GM21381 (cell line): ENCODE data around the gene DTX3.
"Not testable (repeated sequence)": the region's sequence is repeated elsewhere in the genome, so short reads cannot be mapped to it uniquely, and the experiment has no call there.

Experiments
- ATAC-seq: cut with Tn5 transposase; IDR thresholded peaks from one replicate; pipeline ENCODE4 v1.9.1; 2021; ENCODE audit warnings: mild to moderate bottlenecking, moderate library complexity; ENCODE audit not compliant: unreplicated experiment

Gene DTX3

DNA sequence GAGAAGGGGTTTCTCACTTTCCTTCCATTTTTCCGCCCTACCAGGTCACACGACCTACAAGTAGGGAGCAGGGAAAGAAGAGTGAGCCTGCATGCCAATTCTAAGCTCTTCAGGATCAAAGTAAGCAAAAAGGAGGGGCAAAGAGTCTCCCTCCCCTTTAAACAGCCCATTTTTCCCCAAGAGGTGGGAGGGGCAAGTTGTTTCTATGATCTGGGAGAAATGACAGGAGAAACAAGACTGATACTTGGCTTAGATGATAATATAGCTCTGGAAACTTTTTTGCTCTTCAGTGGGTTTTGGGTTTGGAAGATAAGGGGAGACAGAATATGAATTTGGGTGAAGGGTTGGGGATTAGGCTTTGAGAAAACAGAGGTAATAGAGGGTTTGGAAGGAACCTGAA lies 1.8 kb downstream of the DTX3 start:
- no peak for ATAC-seq

DNA sequence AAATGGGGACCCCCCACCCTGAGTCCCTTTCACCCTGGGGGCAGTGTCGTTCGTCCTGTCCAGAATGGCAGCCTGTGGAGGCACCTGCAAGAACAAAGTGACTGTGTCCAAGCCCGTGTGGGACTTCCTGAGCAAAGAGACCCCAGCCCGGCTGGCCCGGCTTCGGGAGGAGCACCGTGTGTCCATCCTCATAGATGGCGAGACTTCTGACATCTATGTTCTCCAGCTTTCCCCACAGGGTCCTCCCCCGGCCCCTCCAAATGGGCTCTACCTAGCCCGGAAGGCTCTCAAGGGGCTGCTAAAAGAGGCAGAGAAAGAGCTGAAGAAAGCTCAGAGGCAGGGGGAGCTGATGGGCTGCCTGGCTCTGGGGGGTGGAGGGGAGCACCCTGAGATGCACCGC lies 2.2 kb downstream of the DTX3 start:
- no peak for ATAC-seq

DNA sequence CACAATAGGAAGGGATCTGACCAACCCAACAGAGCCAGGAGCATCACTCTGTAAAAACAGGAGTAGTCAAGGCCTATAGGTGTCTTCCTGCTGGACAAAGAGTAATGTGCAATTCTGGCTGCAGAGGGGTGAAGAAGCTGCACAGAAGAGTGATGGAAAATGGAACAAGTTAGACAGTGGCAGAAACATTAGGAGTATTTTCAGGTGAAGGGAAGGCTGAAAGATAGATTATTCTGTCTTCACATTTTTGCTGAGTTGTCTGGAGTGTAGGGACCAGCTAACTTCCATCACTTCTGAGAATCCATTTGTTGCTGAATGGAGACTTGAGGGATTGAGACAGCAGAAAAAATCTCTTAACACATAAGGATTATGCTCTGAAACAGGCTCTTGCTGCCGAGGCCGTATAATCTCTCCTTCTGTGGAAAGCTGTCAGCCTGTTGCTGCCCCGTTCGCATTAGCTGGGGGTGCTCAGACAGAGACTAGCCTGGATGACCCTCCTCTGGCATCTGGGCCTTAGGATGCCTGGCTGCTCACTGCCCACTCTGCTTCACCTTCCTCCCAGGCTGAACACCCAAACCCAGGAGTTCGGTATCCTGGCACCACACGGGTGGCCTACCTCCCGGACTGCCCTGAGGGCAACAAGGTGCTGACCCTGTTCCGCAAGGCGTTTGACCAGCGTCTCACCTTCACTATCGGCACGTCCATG lies 3.5 kb downstream of the DTX3 start:
- no peak for ATAC-seq

GRCh38 chr12:57609101-57609780 lies 4.6 kb downstream of the DTX3 start:
- ATAC-seq: no peak

GRCh38 chr12:57609781-57610553 lies 5.3 kb downstream of the DTX3 start:
- no peak for ATAC-seq

DNA sequence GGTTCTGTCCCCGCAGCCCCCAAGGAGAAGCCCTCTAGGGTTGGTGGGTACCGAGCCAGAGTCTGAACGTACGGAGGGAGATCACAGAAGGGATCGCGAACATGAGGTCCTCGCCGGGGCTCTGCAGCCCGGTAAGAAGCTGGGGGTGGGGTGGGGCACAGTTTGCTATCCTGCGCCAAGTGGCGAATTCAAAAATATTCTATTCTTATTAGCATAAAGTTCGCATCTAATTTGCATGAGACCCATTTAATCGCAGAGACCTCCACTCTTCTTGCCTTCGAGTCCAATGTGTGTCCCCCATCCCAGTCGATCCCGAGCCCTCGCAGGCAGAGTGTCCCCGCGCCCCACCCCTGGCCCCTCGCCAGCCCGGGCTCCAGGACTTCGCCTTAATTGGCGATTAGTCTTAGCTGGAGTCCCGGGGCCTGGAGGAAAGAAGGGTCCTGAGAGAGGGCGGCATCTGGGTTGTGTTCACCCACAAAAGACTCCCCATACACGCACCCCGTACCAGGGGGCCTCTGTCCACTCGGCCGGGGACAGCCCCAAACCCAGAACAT lies 6.0 kb downstream of the DTX3 start:
- ATAC-seq: no peak

DNA sequence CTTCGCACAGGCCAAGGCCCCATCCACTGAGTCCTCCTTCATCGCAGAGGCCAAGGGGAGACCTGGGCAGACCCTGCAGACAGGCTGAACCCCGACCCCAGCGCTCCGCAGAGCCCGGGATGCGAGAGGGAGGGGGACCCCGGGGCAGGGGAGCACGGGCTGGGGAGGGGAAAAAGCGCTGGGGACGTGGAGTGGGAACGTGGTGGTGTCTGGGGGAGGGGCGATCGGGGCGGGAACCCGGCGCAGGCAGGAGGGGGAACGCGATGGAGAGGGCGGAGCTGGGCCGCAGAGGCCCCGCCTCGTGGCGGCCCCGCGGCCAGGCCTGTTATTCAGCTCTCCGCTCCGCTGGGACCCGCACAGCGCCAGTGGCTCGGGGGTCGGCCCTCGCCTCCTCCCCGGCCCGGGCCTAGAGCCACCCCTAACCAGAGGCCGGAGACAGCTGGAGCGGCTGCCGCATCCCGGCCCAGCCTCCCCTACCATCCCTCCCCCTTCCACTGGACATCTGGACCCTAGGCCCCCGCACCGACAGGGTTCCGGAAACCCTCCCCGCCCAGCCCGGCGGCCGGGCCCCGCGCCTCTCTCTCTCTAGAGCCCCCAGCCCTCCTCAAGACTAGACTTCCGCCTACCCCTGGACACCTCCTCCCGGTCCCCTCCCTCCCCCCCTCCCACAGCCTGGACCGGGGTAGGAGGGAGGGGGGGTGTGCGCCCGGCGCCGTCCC lies 6.6 kb downstream of the DTX3 start, which contains the start of gene ARHGEF25:
Gene ARHGEF25 (plus strand): TSS at position 328 of the 719 bp plus-strand sequence. CDS start 460 bp downstream, outside the sequence.
- peak; percentile 56 for ATAC-seq

DNA sequence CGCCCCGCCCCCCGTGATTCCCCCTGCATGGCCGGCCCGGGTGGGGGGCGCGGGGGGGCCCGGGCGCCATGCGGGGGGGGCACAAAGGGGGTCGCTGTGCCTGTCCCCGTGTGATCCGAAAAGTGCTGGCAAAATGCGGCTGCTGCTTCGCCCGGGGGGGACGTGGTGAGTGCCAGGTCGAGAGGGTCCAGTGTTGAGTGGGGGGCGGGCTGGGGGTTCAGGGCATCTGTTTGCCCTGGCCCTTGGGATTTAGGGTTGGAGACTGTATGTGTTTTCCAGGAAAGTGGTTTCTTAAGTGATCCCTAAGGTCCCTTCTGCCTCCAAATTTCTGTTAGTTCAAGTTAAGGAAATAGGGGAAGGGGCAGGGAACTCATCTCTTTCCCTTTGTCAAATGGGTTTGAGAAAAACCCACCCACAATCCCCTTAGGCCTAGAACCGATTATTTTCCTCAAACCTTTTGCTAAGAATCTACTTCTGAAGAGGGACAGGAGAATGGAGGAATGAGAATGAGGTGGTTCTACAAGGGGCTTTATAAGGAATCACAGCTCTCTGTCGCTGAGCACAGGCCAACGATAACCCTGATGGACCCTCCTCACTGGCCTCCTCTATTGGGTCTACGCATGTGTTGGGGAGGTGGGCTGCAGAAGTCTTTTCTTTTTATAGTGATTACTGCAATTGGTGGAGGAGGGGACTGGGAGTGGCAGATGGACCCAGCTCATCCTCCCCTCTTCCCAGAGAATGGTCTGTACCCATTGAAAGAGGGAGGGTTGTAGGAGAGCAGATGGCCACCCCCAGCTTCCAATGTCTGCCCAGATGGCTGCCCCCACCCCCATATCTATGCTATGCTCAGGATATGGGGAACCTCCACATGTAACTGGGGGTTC lies 7.4 kb downstream of the DTX3 start:
- no peak for ATAC-seq

DNA sequence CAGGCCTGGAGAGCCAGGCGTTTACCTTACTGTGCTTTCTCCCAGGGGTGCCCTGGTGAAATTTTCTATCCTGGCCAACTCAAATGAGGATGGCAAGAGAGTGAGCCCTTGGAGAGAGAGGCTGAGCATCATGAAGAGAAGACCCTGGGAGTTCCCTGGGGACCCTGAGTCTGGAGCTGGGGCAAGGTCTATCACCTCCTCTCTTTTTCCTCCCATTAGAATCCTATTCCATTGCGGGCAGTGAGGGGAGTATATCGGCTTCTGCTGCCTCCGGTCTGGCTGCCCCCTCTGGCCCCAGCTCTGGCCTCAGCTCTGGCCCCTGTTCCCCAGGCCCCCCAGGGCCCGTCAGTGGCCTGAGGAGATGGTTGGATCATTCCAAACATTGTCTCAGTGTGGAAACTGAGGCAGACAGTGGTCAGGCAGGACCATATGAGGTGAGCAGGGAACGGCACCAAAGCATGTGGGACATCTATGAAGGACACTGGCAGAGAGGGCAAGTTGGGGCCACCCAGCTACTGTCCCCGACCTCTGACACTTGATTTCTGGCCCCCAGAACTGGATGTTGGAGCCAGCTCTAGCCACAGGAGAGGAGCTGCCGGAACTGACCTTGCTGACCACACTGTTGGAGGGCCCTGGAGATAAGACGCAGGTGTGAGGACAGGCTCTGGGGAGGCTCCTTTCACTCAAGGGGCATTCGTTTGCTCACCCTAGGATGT lies 8.2 kb downstream of the DTX3 start:
- no peak for ATAC-seq

DNA sequence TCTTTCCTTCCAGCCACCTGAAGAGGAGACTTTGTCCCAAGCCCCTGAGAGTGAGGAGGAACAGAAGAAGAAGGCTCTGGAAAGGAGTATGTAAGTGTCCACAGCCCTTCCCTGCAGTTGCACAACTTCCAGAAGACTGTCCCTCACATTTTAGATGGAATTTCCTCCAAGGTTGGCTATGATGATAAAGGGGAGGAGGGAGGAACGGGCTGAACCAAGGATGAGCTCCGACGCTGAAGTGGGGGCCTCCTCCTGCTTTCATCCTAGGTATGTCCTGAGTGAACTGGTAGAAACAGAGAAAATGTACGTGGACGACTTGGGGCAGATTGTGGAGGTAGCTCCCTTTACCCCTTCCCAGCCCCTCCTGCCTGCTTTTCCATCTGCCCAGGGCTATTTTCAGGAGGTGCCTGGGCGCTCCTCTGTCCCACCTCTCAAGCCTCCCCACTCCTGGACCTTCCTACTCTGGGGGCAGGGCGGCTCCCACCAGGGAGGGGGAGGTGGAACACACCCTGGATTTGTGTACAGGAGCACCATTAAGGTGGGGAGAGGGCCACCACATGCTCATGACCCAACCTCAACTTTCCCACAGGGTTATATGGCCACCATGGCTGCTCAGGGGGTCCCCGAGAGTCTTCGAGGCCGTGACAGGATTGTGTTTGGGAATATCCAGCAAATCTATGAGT lies 8.9 kb downstream of the DTX3 start:
- no peak for ATAC-seq

GRCh38 chr12:57614178-57614947 lies 9.7 kb downstream of the DTX3 start:
- no peak for ATAC-seq

GRCh38 chr12:57614948-57615500 lies 10.4 kb downstream of the DTX3 start:
- ATAC-seq: no peak

GRCh38 chr12:57615637-57616036 lies 11.0 kb downstream of the DTX3 start:
- no peak for ATAC-seq

DNA sequence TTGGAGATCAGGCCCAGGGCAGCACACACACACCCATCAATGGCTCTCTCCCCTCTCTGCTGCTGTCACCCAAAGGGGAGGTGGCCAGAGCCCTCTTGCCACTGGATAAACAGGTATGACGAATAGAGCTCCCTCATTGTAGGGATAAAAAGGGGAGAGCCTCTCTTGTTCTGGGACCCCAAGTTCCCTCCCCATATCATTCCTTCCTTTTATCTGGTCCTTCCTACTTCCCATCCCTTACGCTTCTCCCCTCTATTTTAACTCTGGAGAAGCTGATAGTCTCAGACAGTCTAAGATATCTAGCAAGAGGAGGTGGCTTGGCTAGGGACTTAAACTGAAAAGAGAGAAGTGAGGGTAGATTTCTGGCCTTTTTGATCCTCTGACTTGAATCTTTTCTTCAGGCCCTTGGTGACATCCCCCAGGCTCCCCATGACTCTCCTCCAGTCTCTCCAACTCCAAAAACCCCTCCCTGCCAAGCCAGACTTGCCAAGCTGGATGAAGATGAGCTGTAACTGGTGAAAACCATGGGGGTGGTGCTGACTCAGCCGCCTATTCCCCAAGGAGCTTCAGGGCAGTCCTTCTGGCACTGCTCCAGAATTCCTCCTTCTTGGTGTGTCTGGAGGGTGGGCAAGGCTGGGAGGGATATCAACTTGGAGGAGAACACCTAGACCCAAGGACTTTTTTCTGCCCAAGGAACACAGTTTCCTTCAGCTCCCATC lies 11.9 kb downstream of the DTX3 start:
- ATAC-seq: no peak

DNA sequence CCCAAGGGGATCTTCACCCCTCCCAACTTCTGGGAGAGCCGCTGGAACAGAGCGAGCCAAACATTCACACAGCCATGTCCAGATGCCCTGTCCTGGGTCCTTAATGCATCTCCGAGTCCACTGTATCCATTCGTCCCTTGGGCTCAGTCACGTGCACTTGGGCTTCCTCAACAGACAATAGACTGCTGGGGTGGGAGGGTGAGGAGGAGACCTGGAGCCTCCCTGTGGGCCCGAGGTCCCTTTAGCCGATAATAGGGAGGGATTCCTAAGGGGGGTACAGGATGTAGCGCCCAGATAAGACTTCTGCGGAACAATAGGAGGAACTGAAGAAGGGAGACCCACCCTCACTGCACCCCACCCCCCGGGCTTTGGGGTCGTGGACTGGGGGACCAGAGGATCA lies 13.3 kb downstream of the DTX3 start:
- ATAC-seq: no peak

GRCh38 chr12:57618431-57618830 lies 13.8 kb downstream of the DTX3 start:
- not testable (repeated sequence) for ATAC-seq

DNA sequence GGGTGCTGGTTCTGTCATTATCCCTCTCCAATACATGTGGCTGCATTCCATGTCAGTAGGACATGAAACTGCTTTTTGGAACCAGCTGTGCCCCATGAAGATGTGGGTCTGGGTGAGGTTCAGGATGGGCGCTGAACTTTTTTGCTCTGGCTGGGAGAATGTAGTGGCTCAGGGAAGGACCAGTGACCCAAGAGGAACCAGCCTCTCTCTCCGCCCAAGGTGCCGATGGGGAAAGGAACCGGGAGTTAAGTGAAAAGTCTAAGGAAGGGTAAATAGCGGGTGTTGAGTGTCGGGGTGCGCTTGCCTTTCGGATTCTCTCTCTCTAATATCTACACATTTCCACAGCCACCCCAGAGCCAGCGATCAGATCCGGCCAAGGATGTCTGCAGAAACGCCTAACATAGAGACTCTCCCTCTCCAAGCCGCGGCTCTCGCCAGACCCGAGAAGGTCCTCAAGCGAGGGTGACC lies 14.4 kb downstream of the DTX3 start:
- ATAC-seq: no peak
